Osteocyte (in vitro differentiated cells): Measurements from ENCODE around the gene PHF14. TPM values are rescaled to one million over a fixed set of nuclear protein-coding genes. Genes with fewer than 3 reads are reported as not detected.

Experiments
- DNase-seq: peaks from one replicate; pipeline ENCODE4 v3.0.0; 2021; ENCODE audit warnings: mixed read lengths; ENCODE audit not compliant: unreplicated experiment; ENCODE audit errors: extremely low spot score
- H3K27ac Mint-ChIP-seq: one replicate; pipeline ENCODE4 v1.8.0; 2021; ENCODE audit warnings: mild to moderate bottlenecking, mixed read lengths; ENCODE audit not compliant: unreplicated experiment
- H3K27me3 Mint-ChIP-seq: one replicate; pipeline ENCODE4 v1.8.0; 2021; ENCODE audit warnings: mixed read lengths; ENCODE audit not compliant: unreplicated experiment
- H3K36me3 Mint-ChIP-seq: one replicate; pipeline ENCODE4 v1.8.0; 2021; ENCODE audit warnings: mixed read lengths; ENCODE audit not compliant: unreplicated experiment
- H3K4me1 Mint-ChIP-seq: one replicate; pipeline ENCODE4 v1.8.0; 2021; ENCODE audit warnings: mixed read lengths; ENCODE audit not compliant: unreplicated experiment
- H3K4me3 Mint-ChIP-seq: one replicate; pipeline ENCODE4 v1.8.0; 2021; ENCODE audit warnings: mild to moderate bottlenecking, moderate library complexity, mixed read lengths; ENCODE audit not compliant: unreplicated experiment
- H3K9me3 Mint-ChIP-seq: one replicate; pipeline ENCODE4 v1.8.0; 2021; ENCODE audit warnings: mixed read lengths; ENCODE audit not compliant: unreplicated experiment
- total RNA-seq: library from RNA; stranded (reverse); gene quantifications from 2 replicates; pipeline ENCODE4 v1.2.1, GENCODE V29; 2021
- TF ChIP-seq, protein P1 (sequence below): fragments of 200-600 bp; sonication (generic); IDR thresholded peaks from 2 replicates; pipeline ENCODE4 v1.5.0; 2021; ENCODE audit warnings: antibody characterized with exemption, mild to moderate bottlenecking, moderate library complexity

The PHF14 gene
- total RNA-seq, 1 donor from 2014 or later = 43.5 TPM

DNA sequence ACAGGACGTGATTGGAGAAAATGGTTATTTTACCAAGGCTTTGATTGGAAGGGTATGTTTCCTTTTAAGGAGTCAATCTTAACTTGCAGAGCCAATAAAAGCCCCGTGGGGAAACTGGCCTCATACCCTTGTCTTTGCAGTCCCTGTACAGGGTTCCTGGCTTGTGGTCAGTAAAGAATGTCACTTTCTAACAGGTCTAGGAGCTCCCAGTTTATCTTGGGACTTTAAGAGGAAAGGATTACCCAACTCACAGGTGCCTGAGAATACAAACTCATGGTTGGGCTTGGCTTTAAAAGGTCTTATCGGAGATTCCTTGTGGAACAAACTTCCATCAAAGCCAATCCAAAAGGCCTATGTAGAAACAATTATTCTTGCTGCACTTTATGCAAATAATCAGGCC lies 221.8 kb downstream of the PHF14 start:
- TF ChIP-seq, protein P1, sequence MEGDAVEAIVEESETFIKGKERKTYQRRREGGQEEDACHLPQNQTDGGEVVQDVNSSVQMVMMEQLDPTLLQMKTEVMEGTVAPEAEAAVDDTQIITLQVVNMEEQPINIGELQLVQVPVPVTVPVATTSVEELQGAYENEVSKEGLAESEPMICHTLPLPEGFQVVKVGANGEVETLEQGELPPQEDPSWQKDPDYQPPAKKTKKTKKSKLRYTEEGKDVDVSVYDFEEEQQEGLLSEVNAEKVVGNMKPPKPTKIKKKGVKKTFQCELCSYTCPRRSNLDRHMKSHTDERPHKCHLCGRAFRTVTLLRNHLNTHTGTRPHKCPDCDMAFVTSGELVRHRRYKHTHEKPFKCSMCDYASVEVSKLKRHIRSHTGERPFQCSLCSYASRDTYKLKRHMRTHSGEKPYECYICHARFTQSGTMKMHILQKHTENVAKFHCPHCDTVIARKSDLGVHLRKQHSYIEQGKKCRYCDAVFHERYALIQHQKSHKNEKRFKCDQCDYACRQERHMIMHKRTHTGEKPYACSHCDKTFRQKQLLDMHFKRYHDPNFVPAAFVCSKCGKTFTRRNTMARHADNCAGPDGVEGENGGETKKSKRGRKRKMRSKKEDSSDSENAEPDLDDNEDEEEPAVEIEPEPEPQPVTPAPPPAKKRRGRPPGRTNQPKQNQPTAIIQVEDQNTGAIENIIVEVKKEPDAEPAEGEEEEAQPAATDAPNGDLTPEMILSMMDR = no peak
- no peaks in the 10 kb centered on the region for H3K9me3 Mint-ChIP-seq
- DNase-seq = no peak
- H3K4me1 Mint-ChIP-seq = peaks cover 40% of the 10 kb centered on the region
- no peaks in the 10 kb centered on the region for H3K27me3 Mint-ChIP-seq
- no peaks in the 10 kb centered on the region for H3K36me3 Mint-ChIP-seq
- H3K4me3 Mint-ChIP-seq = no peak overlapping the region
- H3K27ac Mint-ChIP-seq = no peak overlapping the region

DNA sequence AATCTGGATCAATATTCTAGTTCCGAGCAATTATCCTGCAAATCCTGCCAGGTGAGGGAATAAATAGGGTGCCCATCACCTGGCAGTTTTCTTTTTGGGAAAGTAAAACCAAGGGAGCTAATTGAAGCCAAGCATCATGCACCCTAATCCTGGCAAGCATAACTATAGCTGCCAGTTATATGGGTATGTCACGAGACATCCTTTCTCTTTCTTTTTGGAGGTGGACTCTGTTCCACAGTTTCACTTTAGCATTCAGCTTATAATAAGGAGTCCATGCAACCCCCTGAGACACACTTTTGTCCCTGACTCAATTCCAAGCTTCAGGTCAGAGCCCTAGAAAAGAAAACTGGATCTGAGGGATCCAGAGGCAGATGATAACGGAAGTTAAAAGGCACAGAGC lies 222.5 kb downstream of the PHF14 start:
- H3K36me3 Mint-ChIP-seq = no peaks in the 10 kb centered on the region
- H3K27me3 Mint-ChIP-seq = no peaks in the 10 kb centered on the region
- TF ChIP-seq, protein P1 = no peak
- no peak overlapping the region for H3K4me3 Mint-ChIP-seq
- H3K4me1 Mint-ChIP-seq = peaks cover 39% of the 10 kb centered on the region
- H3K27ac Mint-ChIP-seq = no peak overlapping the region
- no peaks in the 10 kb centered on the region for H3K9me3 Mint-ChIP-seq
- DNase-seq = no peak

- H3K9me3 Mint-ChIP-seq = no peaks in the 10 kb centered on the region
- H3K36me3 Mint-ChIP-seq = peaks cover 2% of the 10 kb centered on the region
- DNase-seq = no peak
- TF ChIP-seq, protein P1 = no peak
- no peaks in the 10 kb centered on the region for H3K27me3 Mint-ChIP-seq
- no peak overlapping the region for H3K4me3 Mint-ChIP-seq
- peaks cover 8% of the 10 kb centered on the region for H3K4me1 Mint-ChIP-seq
- H3K27ac Mint-ChIP-seq = no peak overlapping the region
Observed at GRCh38 chr7:11203224-11203623, 229.6 kb downstream of the PHF14 start.

DNA sequence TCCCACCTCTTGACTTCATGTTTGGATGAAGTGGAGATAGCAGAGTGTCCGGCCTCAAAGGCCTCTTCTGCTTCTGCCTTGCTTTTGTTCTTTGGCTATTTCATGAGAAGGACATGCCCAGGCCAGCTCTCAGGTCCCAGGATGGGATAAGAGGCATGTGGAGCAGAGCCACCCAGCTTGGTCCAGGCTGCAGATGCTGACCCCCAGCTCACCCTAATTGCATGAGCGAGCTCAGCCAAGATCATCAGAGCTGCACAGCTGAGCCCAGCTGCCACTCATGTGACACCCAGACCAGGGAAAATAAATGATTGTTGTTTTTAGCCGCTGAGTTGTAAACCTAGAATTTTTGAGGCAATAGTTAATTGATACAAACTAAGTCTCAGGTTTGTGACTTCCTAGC lies 230.0 kb downstream of the PHF14 start:
- H3K4me1 Mint-ChIP-seq = peaks cover 8% of the 10 kb centered on the region
- no peak overlapping the region for H3K27ac Mint-ChIP-seq
- no peak overlapping the region for H3K4me3 Mint-ChIP-seq
- no peaks in the 10 kb centered on the region for H3K27me3 Mint-ChIP-seq
- H3K36me3 Mint-ChIP-seq = peaks cover 2% of the 10 kb centered on the region
- TF ChIP-seq, protein P1 = no peak
- no peaks in the 10 kb centered on the region for H3K9me3 Mint-ChIP-seq
- DNase-seq = no peak

DNA sequence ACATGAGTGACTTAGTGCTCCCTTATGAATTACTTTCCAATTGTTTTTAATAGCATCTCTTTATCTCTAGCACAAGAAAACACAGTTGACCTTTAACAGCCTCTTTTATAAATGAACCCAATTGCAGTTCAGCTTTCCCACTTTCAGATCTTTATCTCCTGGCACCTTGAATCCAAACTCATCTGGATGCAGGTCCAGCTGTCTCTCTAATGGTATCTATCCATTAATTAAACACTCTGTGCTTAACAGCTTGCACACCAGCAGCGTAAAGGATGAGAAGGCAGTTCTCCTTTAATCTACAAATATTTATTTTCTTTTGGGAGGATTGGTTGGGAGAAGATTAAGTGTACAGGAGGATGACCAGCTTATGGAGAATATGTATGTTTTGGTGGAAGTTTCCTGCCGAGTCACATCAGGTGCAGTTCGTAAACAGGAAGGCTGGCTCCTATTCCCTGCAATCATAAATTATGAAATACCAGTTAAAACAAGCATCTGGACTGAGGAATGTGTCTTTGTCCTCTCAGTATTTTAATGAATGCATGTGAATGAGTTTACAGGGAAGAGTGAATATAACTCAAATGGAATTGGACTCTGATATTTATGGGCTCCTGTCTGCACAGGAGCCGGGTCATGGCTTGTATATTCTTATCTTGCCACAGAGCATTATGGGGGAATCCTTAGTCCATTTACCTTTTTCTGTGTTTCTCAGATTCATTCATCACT lies 232.7 kb downstream of the PHF14 start:
- no peak overlapping the region for H3K27ac Mint-ChIP-seq
- H3K27me3 Mint-ChIP-seq = no peaks in the 10 kb centered on the region
- peaks cover 9% of the 10 kb centered on the region for H3K4me1 Mint-ChIP-seq
- H3K4me3 Mint-ChIP-seq = no peak overlapping the region
- no peak for DNase-seq
- no peaks in the 10 kb centered on the region for H3K9me3 Mint-ChIP-seq
- TF ChIP-seq, protein P1 = no peak
- peaks cover 2% of the 10 kb centered on the region for H3K36me3 Mint-ChIP-seq
